Prostate gland (tissue), 2 donors: Measurements from ENCODE around the gene LCP2. TPM values are rescaled to one million over a fixed set of nuclear protein-coding genes. Genes with fewer than 3 reads are reported as not detected.
A peak's percentile ranks its signal among the peaks of the same experiment; 100 is the strongest.

Source experiments
- DNase-seq: peaks from one replicate; pipeline ENCODE4 v3.0.0-alpha.2; 2019; ENCODE audit warnings: low spot score
- H3K27ac ChIP-seq, 2 donors: fragments of 200-600 bp; sonication (generic); 2 replicates each; pipeline ENCODE4 v1.5.1; 2017 to 2019
- H3K27me3 ChIP-seq: fragments of 200-600 bp; sonication (generic); replicated peaks from 2 replicates; pipeline ENCODE4 v1.5.1; 2019; ENCODE audit not compliant: insufficient read depth
- H3K36me3 ChIP-seq, 2 donors: fragments of 200-600 bp; sonication (generic); 1 replicate in 1 of 2; 2 replicates in 1 of 2; pipeline versions ENCODE4 v1.5.1 to v1.8.1; 2017 to 2019
- H3K4me1 ChIP-seq: fragments of 200-600 bp; sonication (generic); replicated peaks from 2 replicates; pipeline ENCODE4 v1.5.1; 2019
- H3K4me3 ChIP-seq, 2 donors: fragments of 200-600 bp; sonication (generic); 2 replicates each; pipeline ENCODE4 v1.5.1; 2017 to 2019
- H3K9me3 ChIP-seq: fragments of 200-600 bp; sonication (generic); 2 replicates; pipeline ENCODE4 v1.5.1; 2017
- CTCF ChIP-seq, 4 experiments: fragments of 200-600 bp in 2 of 4; fragments of 450-650 bp in 2 of 4; sonication (generic) in 2 of 4; IDR thresholded peaks; 1 replicate in 3 of 4; 2 replicates in 1 of 4; pipeline ENCODE4 v1.5.1; 2016 to 2019; ENCODE audit warnings: antibody characterized with exemption in 4 of 4, mild to moderate bottlenecking in 2 of 4, moderate library complexity in 2 of 4
- POLR2A ChIP-seq: fragments of 450-650 bp; IDR thresholded peaks from one replicate; pipeline ENCODE4 v1.6.1; 2016; ENCODE audit warnings: antibody characterized with exemption, mild to moderate bottlenecking
- POLR2AphosphoS5 ChIP-seq: sonication (generic); formaldehyde crosslinking; IDR thresholded peaks from one replicate; pipeline ENCODE4 v1.6.1; 2017; ENCODE audit warnings: antibody characterized with exemption
- WGBS: methylation state at CpG from one replicate; pipeline ENCODE4 v1.1.5; 2018; 5-methylcytosine and 5-hydroxymethylcytosine counted together
- intact Hi-C: fragments of 100-400 bp; cut with DNase I; formaldehyde crosslinking; loops from one replicate; pipeline ENCODE4 v1.14.2; 2022
- total RNA-seq, 2 donors: library from RNA; depleted of rRNA; stranded (reverse); fragments of >200 nt; gene quantifications; one replicate each; pipeline ENCODE4 v1.1.0, GENCODE V29; 2016

LCP2 gene
- total RNA-seq, 2 donors from 2014 or later, result 3.3 to 11.3 TPM

- WGBS, result 24% methylated on average over 6 of the region's 6 CpGs
- TF ChIP-seq POLR2A, result no peak
- TF ChIP-seq CTCF (IDR thresholded peaks at IDR 0.05), result no peak
- TF ChIP-seq POLR2AphosphoS5, result peak; percentile 68
- no peak overlapping the region for H3K4me3 ChIP-seq
- no peaks in the 10 kb centered on the region for H3K36me3 ChIP-seq
- intact Hi-C loops, result loop anchor here (5.0 kb wide), 1 partner anchor 107 kb away; the partner anchor contains the start of gene KCNMB1
- peak overlapping the region; percentile 64 to 68 for H3K27ac ChIP-seq
- H3K4me1 ChIP-seq, result no peaks in the 10 kb centered on the region
- H3K9me3 ChIP-seq, result no peaks in the 10 kb centered on the region
- DNase-seq, result peak; percentile 35
- no peaks in the 10 kb centered on the region for H3K27me3 ChIP-seq
These were observed 17.5 kb downstream of the LCP2 start for GRCh38 chr5:170280011-170280493.

- no peaks in the 10 kb centered on the region for H3K27me3 ChIP-seq
- H3K27ac ChIP-seq, result peak overlapping the region; percentile 64 to 68
These were observed 18.1 kb downstream of the LCP2 start for GRCh38 chr5:170279459-170279817.

GRCh38 chr5:170278611-170279458 is 18.7 kb downstream of the LCP2 start:
- WGBS, result 64% methylated on average over 9 of the region's 9 CpGs
- Histone ChIP-seq H3K4me1 (no peaks in the 10 kb centered on the region), H3K4me3 (no peak overlapping the region), H3K27ac (peak overlapping the region; percentile 64 to 68), H3K36me3 (no peaks in the 10 kb centered on the region), H3K9me3 (no peaks in the 10 kb centered on the region), H3K27me3 (no peaks in the 10 kb centered on the region)
- TF ChIP-seq POLR2A (no peak), CTCF (IDR thresholded peaks at IDR 0.05) (no peak), POLR2AphosphoS5 (no peak)
- intact Hi-C loops, result no loop called here
- DNase-seq, result no peak

More at GRCh38 chr5:170279459-170279817, 18.1 kb downstream of the LCP2 start:
- WGBS, result 74% methylated on average over 4 of the region's 4 CpGs
- no peak for DNase-seq
- no peak overlapping the region for H3K4me3 ChIP-seq
- no peaks in the 10 kb centered on the region for H3K9me3 ChIP-seq
- H3K4me1 ChIP-seq, result no peaks in the 10 kb centered on the region
- intact Hi-C loops, result no loop called here
- no peaks in the 10 kb centered on the region for H3K36me3 ChIP-seq
- no peak for TF ChIP-seq CTCF (IDR thresholded peaks at IDR 0.05)
- no peak for TF ChIP-seq POLR2AphosphoS5
- no peak for TF ChIP-seq POLR2A

- WGBS, result 56% methylated on average over 6 of the region's 6 CpGs
- Histone ChIP-seq H3K4me3 (no peak overlapping the region), H3K27me3 (no peaks in the 10 kb centered on the region), H3K4me1 (no peaks in the 10 kb centered on the region), H3K9me3 (no peaks in the 10 kb centered on the region), H3K27ac (no peak overlapping the region), H3K36me3 (no peaks in the 10 kb centered on the region)
- TF ChIP-seq POLR2AphosphoS5 (no peak), POLR2A (no peak), CTCF (IDR thresholded peaks at IDR 0.05) (no peak)
- intact Hi-C loops, result no loop called here
- no peak for DNase-seq
These were observed 19.7 kb downstream of the LCP2 start for GRCh38 chr5:170277867-170278281.

GRCh38 chr5:170276140-170276539 is 21.4 kb downstream of the LCP2 start:
- Histone ChIP-seq H3K4me3 (no peak overlapping the region), H3K27ac (no peak overlapping the region), H3K4me1 (no peaks in the 10 kb centered on the region), H3K27me3 (no peaks in the 10 kb centered on the region), H3K9me3 (no peaks in the 10 kb centered on the region), H3K36me3 (no peaks in the 10 kb centered on the region)
- TF ChIP-seq POLR2AphosphoS5 (no peak), POLR2A (no peak), CTCF (IDR thresholded peaks at IDR 0.05) (no peak)
- intact Hi-C loops, result no loop called here
- 96% methylated on average over 2 of the region's 2 CpGs for WGBS
- no peak for DNase-seq
